ENCODE measurements around the gene FYN. TPM values are rescaled to one million over a fixed set of nuclear protein-coding genes. Genes with fewer than 3 reads are reported as not detected.
A peak's percentile ranks its signal among the peaks of the same experiment; 100 is the strongest.

FYN gene
- polyA plus RNA-seq, 3 donors = 88.4 to 149 (median 114) TPM

GRCh38 chr6:111817451-111818120, 55.7 kb downstream of the FYN start:
- peak overlapping the region in 2 of 7 donors; percentile 3 to 71 for H3K27ac Mint-ChIP-seq

DNA sequence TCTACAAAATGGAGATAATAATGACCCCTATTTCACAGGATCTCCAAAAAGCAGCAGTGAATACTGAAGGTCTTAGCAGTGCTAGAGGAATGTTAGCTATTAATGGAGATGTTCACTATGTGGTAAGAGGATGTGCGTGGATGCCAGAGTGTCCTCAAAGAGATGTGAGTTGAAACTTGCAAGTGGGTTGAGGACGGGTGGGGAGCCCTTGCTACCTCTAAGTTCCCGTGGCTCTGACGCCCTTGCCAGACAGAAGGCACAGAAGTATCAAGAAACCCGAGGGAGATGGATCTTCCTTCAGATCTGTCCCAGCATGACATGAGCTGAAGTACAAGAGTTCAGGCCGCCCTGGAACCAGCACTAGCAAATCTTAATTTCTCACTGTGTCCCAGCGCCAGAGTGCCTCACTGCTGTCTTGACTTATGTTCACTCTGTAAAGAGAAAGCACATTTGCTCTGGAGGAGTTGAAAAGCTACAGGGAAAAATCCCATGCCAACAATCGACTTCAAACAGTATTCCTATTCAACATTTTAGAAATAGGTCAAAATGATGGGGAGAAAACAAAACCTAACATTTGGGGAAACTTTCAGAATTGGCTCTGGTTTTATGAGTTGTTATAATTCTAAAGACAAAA, 59.5 kb downstream of the FYN start:
- no peaks in the 10 kb centered on the region for H3K9me3 Mint-ChIP-seq
- H3K27me3 Mint-ChIP-seq (ENCODE audit: low read depth in 3 of 3) = no peaks in the 10 kb centered on the region
- Histone ChIP-seq H3K36me3 (replicated peaks in 1 of 2; ENCODE audit: control insufficient read depth in 1 of 2, insufficient read depth in 2 of 2, low read length in 2 of 2) (peaks cover 13 to 59% of the 10 kb centered on the region in 2 donors), H3K4me1 (ENCODE audit: control insufficient read depth in 1 of 2, insufficient read depth in 2 of 2, low read length in 2 of 2) (peaks cover 0 to 3% of the 10 kb centered on the region in 2 donors), H3K27me3 (ENCODE audit: control insufficient read depth in 2 of 2, insufficient read depth in 2 of 2, low read length in 2 of 2) (no peaks in the 10 kb centered on the region), H2AFZ (ENCODE audit: insufficient read depth, low read depth, low read length, poor library complexity, severe bottlenecking) (no peak overlapping the region), H3K27ac (ENCODE audit: low read depth in 1 of 2, low read length in 2 of 2) (peak overlapping the region in 1 of 2 donors; percentile 14), H3K79me2 (ENCODE audit: insufficient read depth, low read length) (peaks cover 31% of the 10 kb centered on the region), H3K9ac (ENCODE audit: insufficient read depth, low read length, poor library complexity, severe bottlenecking) (no peak overlapping the region), H3K9me3 (replicated peaks in 1 of 2; ENCODE audit: control insufficient read depth in 1 of 2, insufficient read depth in 1 of 2, low read length in 2 of 2) (no peaks in the 10 kb centered on the region), H3K4me2 (replicated peaks; ENCODE audit: extremely low read depth, low read length, poor library complexity, severe bottlenecking) (no peak overlapping the region), H4K20me1 (ENCODE audit: insufficient read depth, low read length) (peaks cover 98% of the 10 kb centered on the region), H3K4me3 (replicated peaks in 1 of 3; ENCODE audit: low read depth in 2 of 3, low read length in 3 of 3) (no peak overlapping the region)
- H3K4me1 Mint-ChIP-seq = peaks cover 23% of the 10 kb centered on the region
- H3K36me3 Mint-ChIP-seq = peaks cover 60% of the 10 kb centered on the region in 2 donors
- 96% methylated on average over 5 of the region's 8 CpGs for WGBS (ENCODE audit: insufficient coverage)
- no peak for TF ChIP-seq CTCF (IDR thresholded peaks at IDR 0.05)
- H3K4me3 Mint-ChIP-seq = no peak overlapping the region
- peak overlapping the region in 1 of 7 donors; percentile 50 for H3K27ac Mint-ChIP-seq
- no peak for DNase-seq
- intact Hi-C loops (cut with micrococcal nuclease) = no loop called here

More at GRCh38 chr6:111817451-111818120, 55.7 kb downstream of the FYN start:
- H2AFZ ChIP-seq (ENCODE audit: insufficient read depth, low read depth, low read length, poor library complexity, severe bottlenecking) = no peak overlapping the region
- no peak for TF ChIP-seq CTCF (IDR thresholded peaks at IDR 0.05)
- intact Hi-C loops (cut with micrococcal nuclease) = no loop called here
- Mint-ChIP-seq H3K4me3 (no peak overlapping the region), H3K27me3 (ENCODE audit: low read depth in 3 of 3) (no peaks in the 10 kb centered on the region), H3K36me3 (peaks cover 40 to 45% of the 10 kb centered on the region in 2 donors), H3K9me3 (no peaks in the 10 kb centered on the region), H3K4me1 (peaks cover 23% of the 10 kb centered on the region)
- H3K4me3 ChIP-seq (replicated peaks in 1 of 3; ENCODE audit: low read depth in 2 of 3, low read length in 3 of 3) = no peak overlapping the region
- H3K9ac ChIP-seq (ENCODE audit: insufficient read depth, low read length, poor library complexity, severe bottlenecking) = no peak overlapping the region
- peaks cover 10 to 26% of the 10 kb centered on the region in 2 donors for H3K36me3 ChIP-seq (replicated peaks in 1 of 2; ENCODE audit: control insufficient read depth in 1 of 2, insufficient read depth in 2 of 2, low read length in 2 of 2)
- H3K27ac ChIP-seq (ENCODE audit: low read depth in 1 of 2, low read length in 2 of 2) = no peak overlapping the region
- no peaks in the 10 kb centered on the region for H3K9me3 ChIP-seq (replicated peaks in 1 of 2; ENCODE audit: control insufficient read depth in 1 of 2, insufficient read depth in 1 of 2, low read length in 2 of 2)
- H3K79me2 ChIP-seq (ENCODE audit: insufficient read depth, low read length) = peaks cover 44% of the 10 kb centered on the region
- H3K4me2 ChIP-seq (replicated peaks; ENCODE audit: extremely low read depth, low read length, poor library complexity, severe bottlenecking) = no peak overlapping the region
- peaks cover 0 to 3% of the 10 kb centered on the region in 2 donors for H3K4me1 ChIP-seq (ENCODE audit: control insufficient read depth in 1 of 2, insufficient read depth in 2 of 2, low read length in 2 of 2)
- H4K20me1 ChIP-seq (ENCODE audit: insufficient read depth, low read length) = peaks cover 82% of the 10 kb centered on the region
- WGBS (ENCODE audit: insufficient coverage) = 100% methylated on average over 4 of the region's 6 CpGs
- DNase-seq = no peak
- no peaks in the 10 kb centered on the region for H3K27me3 ChIP-seq (ENCODE audit: control insufficient read depth in 2 of 2, insufficient read depth in 2 of 2, low read length in 2 of 2)

Data from CD14-positive monocyte (primary cell).